Measurements from ENCODE around the gene WDR1.

Gene WDR1

GRCh38 chr4:10061650-10062415, 54.8 kb downstream of the WDR1 start:
- no peak for ATAC-seq
- no peak for TF ChIP-seq RARB (CRISPR knock-in tag; IDR thresholded peaks at IDR 0.05)
- no peak for TF ChIP-seq BACH2 (CRISPR knock-in tag; IDR thresholded peaks at IDR 0.05; ENCODE audit: borderline replicate concordance)
- no peak for TF ChIP-seq SNAI2 (CRISPR knock-in tag; IDR thresholded peaks at IDR 0.05)
- TF ChIP-seq, protein P1, sequence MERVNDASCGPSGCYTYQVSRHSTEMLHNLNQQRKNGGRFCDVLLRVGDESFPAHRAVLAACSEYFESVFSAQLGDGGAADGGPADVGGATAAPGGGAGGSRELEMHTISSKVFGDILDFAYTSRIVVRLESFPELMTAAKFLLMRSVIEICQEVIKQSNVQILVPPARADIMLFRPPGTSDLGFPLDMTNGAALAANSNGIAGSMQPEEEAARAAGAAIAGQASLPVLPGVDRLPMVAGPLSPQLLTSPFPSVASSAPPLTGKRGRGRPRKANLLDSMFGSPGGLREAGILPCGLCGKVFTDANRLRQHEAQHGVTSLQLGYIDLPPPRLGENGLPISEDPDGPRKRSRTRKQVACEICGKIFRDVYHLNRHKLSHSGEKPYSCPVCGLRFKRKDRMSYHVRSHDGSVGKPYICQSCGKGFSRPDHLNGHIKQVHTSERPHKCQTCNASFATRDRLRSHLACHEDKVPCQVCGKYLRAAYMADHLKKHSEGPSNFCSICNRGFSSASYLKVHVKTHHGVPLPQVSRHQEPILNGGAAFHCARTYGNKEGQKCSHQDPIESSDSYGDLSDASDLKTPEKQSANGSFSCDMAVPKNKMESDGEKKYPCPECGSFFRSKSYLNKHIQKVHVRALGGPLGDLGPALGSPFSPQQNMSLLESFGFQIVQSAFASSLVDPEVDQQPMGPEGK (CRISPR knock-in tag; IDR thresholded peaks at IDR 0.05; ENCODE audit: borderline replicate concordance) = no peak
- TF ChIP-seq CREB5 (CRISPR knock-in tag; IDR thresholded peaks at IDR 0.05; ENCODE audit: low read depth) = no peak
- no peak for TF ChIP-seq PPARA (CRISPR knock-in tag; IDR thresholded peaks at IDR 0.05; ENCODE audit: borderline replicate concordance)
- TF ChIP-seq, protein P2, sequence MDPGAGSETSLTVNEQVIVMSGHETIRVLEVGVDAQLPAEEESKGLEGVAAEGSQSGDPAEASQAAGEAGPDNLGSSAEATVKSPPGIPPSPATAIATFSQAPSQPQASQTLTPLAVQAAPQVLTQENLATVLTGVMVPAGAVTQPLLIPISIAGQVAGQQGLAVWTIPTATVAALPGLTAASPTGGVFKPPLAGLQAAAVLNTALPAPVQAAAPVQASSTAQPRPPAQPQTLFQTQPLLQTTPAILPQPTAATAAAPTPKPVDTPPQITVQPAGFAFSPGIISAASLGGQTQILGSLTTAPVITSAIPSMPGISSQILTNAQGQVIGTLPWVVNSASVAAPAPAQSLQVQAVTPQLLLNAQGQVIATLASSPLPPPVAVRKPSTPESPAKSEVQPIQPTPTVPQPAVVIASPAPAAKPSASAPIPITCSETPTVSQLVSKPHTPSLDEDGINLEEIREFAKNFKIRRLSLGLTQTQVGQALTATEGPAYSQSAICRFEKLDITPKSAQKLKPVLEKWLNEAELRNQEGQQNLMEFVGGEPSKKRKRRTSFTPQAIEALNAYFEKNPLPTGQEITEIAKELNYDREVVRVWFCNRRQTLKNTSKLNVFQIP (CRISPR knock-in tag; IDR thresholded peaks at IDR 0.05; ENCODE audit: borderline replicate concordance, low read depth) = no peak
- TF ChIP-seq TOX (CRISPR knock-in tag; IDR thresholded peaks at IDR 0.05; ENCODE audit: borderline replicate concordance) = no peak
- no peak for TF ChIP-seq ZNF70 (CRISPR knock-in tag; IDR thresholded peaks at IDR 0.05)
- no peak for TF ChIP-seq ZNF8 (CRISPR knock-in tag; IDR thresholded peaks at IDR 0.05)
- TF ChIP-seq ARNTL (CRISPR knock-in tag; IDR thresholded peaks at IDR 0.05; ENCODE audit: borderline replicate concordance, low read depth) = no peak
- TF ChIP-seq ZNF565 (CRISPR knock-in tag; conservative IDR thresholded peaks at IDR 0.05; ENCODE audit: low read depth) = no peak
- TF ChIP-seq ESRRG (CRISPR knock-in tag; IDR thresholded peaks at IDR 0.05) = no peak
- no peak for TF ChIP-seq ISL1 (CRISPR knock-in tag; IDR thresholded peaks at IDR 0.05)
- no peak for TF ChIP-seq TSHZ2 (CRISPR knock-in tag; IDR thresholded peaks at IDR 0.05)
- no peak for TF ChIP-seq TCF4 (CRISPR knock-in tag; IDR thresholded peaks at IDR 0.05; ENCODE audit: borderline replicate concordance)

GRCh38 chr4:10058371-10058770, 58.2 kb downstream of the WDR1 start:
- ATAC-seq = no peak
- no peak for TF ChIP-seq GLIS3 (CRISPR knock-in tag; IDR thresholded peaks at IDR 0.05)
- no peak for TF ChIP-seq BACH2 (CRISPR knock-in tag; IDR thresholded peaks at IDR 0.05; ENCODE audit: borderline replicate concordance)

DNA sequence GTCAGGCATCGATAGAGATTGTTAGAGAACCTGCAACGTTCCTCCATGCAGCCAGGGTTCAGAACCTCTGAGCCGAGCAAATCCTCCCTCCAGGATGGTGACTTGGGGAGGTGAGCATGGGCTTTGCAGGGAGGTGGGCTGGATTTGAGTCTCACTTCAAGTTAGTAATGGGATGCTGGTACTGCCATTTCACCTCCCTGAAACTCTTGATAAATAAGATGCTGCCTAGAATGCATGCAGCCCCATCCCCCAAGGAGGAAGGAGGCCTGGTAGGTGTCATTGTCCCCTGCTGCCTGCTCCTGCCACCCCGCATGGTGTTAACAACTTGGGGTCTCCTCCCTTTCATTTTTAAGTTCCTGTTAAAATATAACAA, 59.6 kb downstream of the WDR1 start:
- TF ChIP-seq ESRRG (CRISPR knock-in tag; IDR thresholded peaks at IDR 0.05) (no peak), ARNTL (CRISPR knock-in tag; IDR thresholded peaks at IDR 0.05; ENCODE audit: borderline replicate concordance, low read depth) (no peak), TCF4 (CRISPR knock-in tag; IDR thresholded peaks at IDR 0.05; ENCODE audit: borderline replicate concordance) (no peak), ZFP30 (CRISPR knock-in tag; IDR thresholded peaks at IDR 0.05) (no peak), CSRNP3 (CRISPR knock-in tag; IDR thresholded peaks at IDR 0.05) (no peak), RARB (CRISPR knock-in tag; IDR thresholded peaks at IDR 0.05) (no peak), SNAI2 (CRISPR knock-in tag; IDR thresholded peaks at IDR 0.05) (no peak), PPARA (CRISPR knock-in tag; IDR thresholded peaks at IDR 0.05; ENCODE audit: borderline replicate concordance) (no peak), TOX (CRISPR knock-in tag; IDR thresholded peaks at IDR 0.05; ENCODE audit: borderline replicate concordance) (no peak), BACH2 (CRISPR knock-in tag; IDR thresholded peaks at IDR 0.05; ENCODE audit: borderline replicate concordance) (no peak), ZNF565 (CRISPR knock-in tag; conservative IDR thresholded peaks at IDR 0.05; ENCODE audit: low read depth) (no peak), CSDC2 (CRISPR knock-in tag; IDR thresholded peaks at IDR 0.05) (no peak), CREB5 (CRISPR knock-in tag; IDR thresholded peaks at IDR 0.05; ENCODE audit: low read depth) (no peak), ISL1 (CRISPR knock-in tag; IDR thresholded peaks at IDR 0.05) (no peak)
- TF ChIP-seq, protein P1 (CRISPR knock-in tag; IDR thresholded peaks at IDR 0.05; ENCODE audit: borderline replicate concordance) = no peak
- TF ChIP-seq, protein P2 (CRISPR knock-in tag; IDR thresholded peaks at IDR 0.05; ENCODE audit: borderline replicate concordance, low read depth) = no peak

More for the DNA sequence above, 59.6 kb downstream of the WDR1 start:
- no peak for ATAC-seq
